Endothelial cell of umbilical vein (primary cell): ENCODE results near the gene SSPN. TPM values are rescaled to one million over a fixed set of nuclear protein-coding genes. Genes with fewer than 3 reads are reported as not detected.

Experiments
- BruUV-seq: library from RNA; stranded (reverse); fragments of 400-500 nt; replicated peaks from 2 replicates; lab custom pipeline; 2021; lab: Mats Ljungman, UMichigan
- CTCF ChIA-PET: fragments of 300-600, 350-600 bp; sonication (Branson Sonifier 250); formaldehyde crosslinking; loops from one replicate; lab custom pipeline; 2021; ENCODE audit warnings: antibody characterized with exemption, inconsistent platforms; lab: Charles Lee
- POLR2A ChIA-PET: fragments of 300-600, 350-600 bp; sonication (Branson Sonifier 250); formaldehyde crosslinking; loops from one replicate; lab custom pipeline; 2021; ENCODE audit warnings: antibody characterized with exemption, inconsistent platforms; lab: Charles Lee
- DNase-seq: peaks from one replicate; pipeline ENCODE4 v3.0.0-alpha.2; 2011; ENCODE audit warnings: low read depth, low spot score
- FAIRE-seq: peaks from 2 replicates; lab custom pipeline; 2011; peaks lifted over from hg19 to GRCh38; lab: Jason Lieb, UNC
- H2AFZ ChIP-seq: 2 replicates; pipeline ENCODE4 v1.6.0; 2012; ENCODE audit warnings: low read depth, low read length, control low read depth, inconsistent platforms
- H3K27ac ChIP-seq: 2 replicates; pipeline ENCODE4 v1.5.1; 2011; ENCODE audit warnings: low read depth, mild to moderate bottlenecking, control low read depth, low read length, moderate library complexity; ENCODE audit not compliant: insufficient read depth
- H3K27me3 ChIP-seq, 2 experiments: 2 replicates each; pipeline versions ENCODE4 v1.6.0 to v1.6.1; 2011; ENCODE audit warnings: low read length in 2 of 2, mixed read lengths in 1 of 2; ENCODE audit not compliant: control insufficient read depth in 2 of 2, insufficient read depth in 2 of 2
- H3K36me3 ChIP-seq, 2 experiments: 2 replicates in 1 of 2; 3 replicates in 1 of 2; pipeline ENCODE4 v1.5.1; 2011; ENCODE audit warnings: low read length in 2 of 2, mild to moderate bottlenecking in 1 of 2, moderate library complexity in 1 of 2; ENCODE audit not compliant: control insufficient read depth in 2 of 2, insufficient read depth in 2 of 2; ENCODE audit errors: extremely low read depth in 1 of 2
- H3K4me1 ChIP-seq: 3 replicates; pipeline ENCODE4 v1.5.1; 2011; ENCODE audit warnings: mild to moderate bottlenecking, low read length; ENCODE audit not compliant: control insufficient read depth, insufficient read depth; ENCODE audit errors: extremely low read depth
- H3K4me2 ChIP-seq: 2 replicates; pipeline ENCODE4 v1.6.1; 2011; ENCODE audit warnings: low read length, control low read depth, mixed read lengths; ENCODE audit not compliant: insufficient read depth
- H3K4me3 ChIP-seq, 3 experiments: fragments of 200-600 bp in 1 of 3; sonication (generic), shearing (Covaris generic) in 1 of 3; replicated peaks in 1 of 3; 2 replicates each; pipeline ENCODE4 v1.5.1; 2011 to 2016; ENCODE audit warnings: control low read depth in 3 of 3, low read length in 3 of 3, mild to moderate bottlenecking in 2 of 3, inconsistent platforms in 1 of 3, low read depth in 1 of 3, moderate library complexity in 1 of 3; ENCODE audit not compliant: insufficient read depth in 1 of 3
- H3K79me2 ChIP-seq: 2 replicates; pipeline ENCODE4 v1.6.0; 2012; ENCODE audit warnings: low read length, inconsistent platforms; ENCODE audit not compliant: control insufficient read depth, insufficient read depth
- H3K9ac ChIP-seq: replicated peaks from 2 replicates; pipeline ENCODE3; 2011; ENCODE audit warnings: low read length, control low read depth; ENCODE audit not compliant: insufficient read depth; ENCODE audit errors: extremely low read depth
- H3K9me1 ChIP-seq: replicated peaks from 3 replicates; pipeline ENCODE4 v1.6.0; 2011; ENCODE audit warnings: mild to moderate bottlenecking, low read length; ENCODE audit not compliant: control insufficient read depth, insufficient read depth; ENCODE audit errors: extremely low read depth
- H3K9me3 ChIP-seq: replicated peaks from 2 replicates; pipeline ENCODE4 v1.5.1; 2012; ENCODE audit warnings: low read length, inconsistent platforms; ENCODE audit not compliant: control insufficient read depth, insufficient read depth
- H4K20me1 ChIP-seq: replicated peaks from 2 replicates; pipeline ENCODE3; 2011; ENCODE audit warnings: mild to moderate bottlenecking, low read length; ENCODE audit not compliant: control insufficient read depth, insufficient read depth; ENCODE audit errors: extremely low read depth
- EZH2 ChIP-seq: IDR thresholded peaks from 2 replicates; pipeline ENCODE4 v1.6.1; 2012; ENCODE audit warnings: borderline replicate concordance, low read depth, mild to moderate bottlenecking, moderate library complexity, low read length, inconsistent platforms; ENCODE audit not compliant: severe bottlenecking
- FOS ChIP-seq: IDR thresholded peaks from 2 replicates; pipeline ENCODE4 v1.6.1; 2011; ENCODE audit warnings: mild to moderate bottlenecking, low read length, moderate library complexity, borderline replicate concordance; ENCODE audit not compliant: insufficient read depth
- GATA2 ChIP-seq: IDR thresholded peaks from 2 replicates; pipeline ENCODE4 v1.7.0; 2011; ENCODE audit warnings: low read depth, mild to moderate bottlenecking, moderate library complexity, mixed read lengths, low read length; ENCODE audit not compliant: insufficient read length, insufficient read depth
- JUN ChIP-seq: IDR thresholded peaks from 2 replicates; pipeline ENCODE4 v1.6.1; 2011; ENCODE audit warnings: borderline replicate concordance, low read depth; ENCODE audit not compliant: insufficient read length, insufficient read depth
- MYC ChIP-seq: IDR thresholded peaks from one replicate; pipeline ENCODE4 v1.6.1; 2011; ENCODE audit warnings: mild to moderate bottlenecking, low read depth, low read length
- POLR2A ChIP-seq: IDR thresholded peaks from 2 replicates; pipeline ENCODE4 v1.6.1; 2012; ENCODE audit warnings: low read depth, mild to moderate bottlenecking, control low read depth, low read length
- POLR2AphosphoS5 ChIP-seq: IDR thresholded peaks from 2 replicates; pipeline ENCODE4 v1.6.1; 2012; ENCODE audit warnings: low read depth, mild to moderate bottlenecking, control low read depth, low read length, moderate library complexity; ENCODE audit not compliant: insufficient read depth
- dilution Hi-C: fragments of 300-500 bp; cut with MboI; formaldehyde crosslinking; loops from one replicate; pipeline ENCODE4 v1.15.0; 2019; ENCODE audit warnings: low sequenced_read_pairs; ENCODE audit not compliant: extremely low pct_ligation_motif_present
- intact Hi-C: fragments of 100-400 bp; cut with micrococcal nuclease; formaldehyde crosslinking; loops from one replicate; pipeline ENCODE4 v1.10.0; 2022
- polyA plus RNA-seq, 4 experiments: library from polyadenylated mRNA; depleted of rRNA in 3 of 4; stranded (reverse) in 3 of 4; unstranded in 1 of 4; fragments of >200 nt; gene quantifications; 2 replicates each; pipeline versions ENCODE4 v1.2.1 to v1.2.3, GENCODE V29; 2011 to 2012; ENCODE audit warnings: missing spikeins in 1 of 4
- total RNA-seq: library from RNA; stranded (reverse); gene quantifications from 2 replicates; pipeline ENCODE4 v1.2.3, GENCODE V29; 2021
- TF ChIP-seq, protein P1 (sequence below): IDR thresholded peaks from 2 replicates; pipeline ENCODE4 v1.6.1; 2011; ENCODE audit not compliant: insufficient read depth, insufficient read length
- TF ChIP-seq, protein P2 (sequence below), 2 donors: IDR thresholded peaks; 1 replicate in 1 of 2; 2 replicates in 1 of 2; pipeline ENCODE4 v1.5.1; 2011; ENCODE audit warnings: low read length in 2 of 2, mild to moderate bottlenecking in 2 of 2, moderate library complexity in 2 of 2, control low read depth in 1 of 2, inconsistent platforms in 1 of 2, low read depth in 1 of 2; ENCODE audit not compliant: insufficient read depth in 1 of 2; ENCODE audit errors: extremely low read depth in 1 of 2

The SSPN gene
- total and polyA plus RNA-seq, 2 donors (not counting 3 experiments of a cell fraction or from before 2014, with no cell fraction given), result 1.3 to 2.1 TPM

DNA sequence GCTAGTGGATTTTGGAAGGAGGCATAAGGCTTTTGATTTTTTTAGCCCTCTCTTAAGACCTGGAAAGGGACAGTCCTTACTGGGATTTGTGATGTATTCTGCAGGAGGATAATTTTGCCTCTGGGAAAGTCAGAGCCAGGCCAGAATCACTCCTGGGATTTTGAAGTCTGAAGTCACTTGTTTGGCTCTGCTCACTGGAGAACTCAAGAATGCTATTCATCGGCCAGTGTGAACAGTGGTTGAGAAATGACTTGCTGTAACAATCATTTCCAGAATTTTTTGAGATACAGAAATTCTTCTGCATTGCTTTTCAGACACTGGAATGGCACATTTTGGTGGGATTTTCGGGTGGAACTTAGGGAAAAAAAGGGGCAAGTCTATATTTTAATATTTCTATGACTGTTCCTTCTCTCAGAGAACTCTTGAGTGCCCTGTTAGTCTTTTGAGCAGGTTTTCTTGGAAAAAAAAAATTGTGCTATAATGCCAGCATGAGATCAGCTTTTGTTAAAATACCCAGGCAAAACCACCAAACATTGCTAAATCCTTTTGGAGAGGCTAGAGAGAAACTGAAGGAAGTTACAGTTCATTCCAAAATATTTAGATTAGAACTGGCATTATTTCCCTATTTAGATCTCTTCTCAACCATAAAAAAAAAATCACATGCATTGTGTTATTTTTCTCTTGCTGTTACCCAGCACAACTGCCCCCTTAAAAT, 44.5 kb upstream of the SSPN start:
- no peaks in the 10 kb centered on the region for H3K9me3 ChIP-seq
- CTCF ChIA-PET, result interaction anchor here (1.0 to 1.4 kb wide), 3 partner anchors 26 to 53 kb away, joined by 3 read pairs; partner anchors contain the start of gene BHLHE41
- TF ChIP-seq, protein P1, sequence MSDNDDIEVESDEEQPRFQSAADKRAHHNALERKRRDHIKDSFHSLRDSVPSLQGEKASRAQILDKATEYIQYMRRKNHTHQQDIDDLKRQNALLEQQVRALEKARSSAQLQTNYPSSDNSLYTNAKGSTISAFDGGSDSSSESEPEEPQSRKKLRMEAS, result no peak
- no peak for TF ChIP-seq MYC
- no peak for TF ChIP-seq POLR2A
- TF ChIP-seq GATA2, result no peak
- TF ChIP-seq, protein P2, sequence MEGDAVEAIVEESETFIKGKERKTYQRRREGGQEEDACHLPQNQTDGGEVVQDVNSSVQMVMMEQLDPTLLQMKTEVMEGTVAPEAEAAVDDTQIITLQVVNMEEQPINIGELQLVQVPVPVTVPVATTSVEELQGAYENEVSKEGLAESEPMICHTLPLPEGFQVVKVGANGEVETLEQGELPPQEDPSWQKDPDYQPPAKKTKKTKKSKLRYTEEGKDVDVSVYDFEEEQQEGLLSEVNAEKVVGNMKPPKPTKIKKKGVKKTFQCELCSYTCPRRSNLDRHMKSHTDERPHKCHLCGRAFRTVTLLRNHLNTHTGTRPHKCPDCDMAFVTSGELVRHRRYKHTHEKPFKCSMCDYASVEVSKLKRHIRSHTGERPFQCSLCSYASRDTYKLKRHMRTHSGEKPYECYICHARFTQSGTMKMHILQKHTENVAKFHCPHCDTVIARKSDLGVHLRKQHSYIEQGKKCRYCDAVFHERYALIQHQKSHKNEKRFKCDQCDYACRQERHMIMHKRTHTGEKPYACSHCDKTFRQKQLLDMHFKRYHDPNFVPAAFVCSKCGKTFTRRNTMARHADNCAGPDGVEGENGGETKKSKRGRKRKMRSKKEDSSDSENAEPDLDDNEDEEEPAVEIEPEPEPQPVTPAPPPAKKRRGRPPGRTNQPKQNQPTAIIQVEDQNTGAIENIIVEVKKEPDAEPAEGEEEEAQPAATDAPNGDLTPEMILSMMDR (IDR thresholded peaks at IDR 0.05; ENCODE audit: extremely low read depth in 1 of 2, insufficient read depth in 1 of 2, low read depth in 1 of 2, low read length in 2 of 2), result no peak
- no peak for TF ChIP-seq JUN
- no peak for TF ChIP-seq EZH2
- no peak for TF ChIP-seq POLR2AphosphoS5
- no peak for TF ChIP-seq FOS
- H2AFZ ChIP-seq, result no peak overlapping the region
- no peaks in the 10 kb centered on the region for H3K9me1 ChIP-seq
- H4K20me1 ChIP-seq, result no peaks in the 10 kb centered on the region
- H3K4me2 ChIP-seq, result no peak overlapping the region
- no peak for DNase-seq
- POLR2A ChIA-PET, result no interaction called here
- no peaks in the 10 kb centered on the region for H3K36me3 ChIP-seq
- BruUV-seq, result no TSS peak
- no peak overlapping the region for H3K9ac ChIP-seq
- H3K4me3 ChIP-seq, result no peak overlapping the region
- peaks cover 24% of the 10 kb centered on the region for H3K4me1 ChIP-seq
- no peak for FAIRE-seq
- H3K27ac ChIP-seq, result no peak overlapping the region
- H3K79me2 ChIP-seq, result no peaks in the 10 kb centered on the region
- intact Hi-C loops, result no loop called here
- no peaks in the 10 kb centered on the region for H3K27me3 ChIP-seq
- dilution Hi-C loops, result no loop called here
